ENCODE results near the gene DCLK2. TPM values are rescaled to one million over a fixed set of nuclear protein-coding genes. Genes with fewer than 3 reads are reported as not detected.

Gene DCLK2
- total and polyA plus RNA-seq, 2 of the 13 experiments (the other 11 are each of a cell fraction or from before 2014, with no cell fraction given): not detected

GRCh38 chr4:150232029-150232428 is 153.8 kb downstream of the DCLK2 start:
- no peaks in the 10 kb centered on the region for H3K79me2 ChIP-seq (ENCODE audit: insufficient read depth, low read length)
- CTCF ChIA-PET (ENCODE audit: low intra/inter-chr PET ratio, low total read pairs): no interaction called here
- peaks cover 0 to 18% of the 10 kb centered on the region in 2 experiments; a peak in 2 of 5 replicates for H3K27me3 ChIP-seq (ENCODE audit: control insufficient read depth in 1 of 2, insufficient read depth in 2 of 2, low read length in 2 of 2)
- in situ Hi-C loops (cut with HindIII; ENCODE audit: extremely low pct_ligation_motif_present, low pct_unique_long_range_greater_than_20kb): no loop called here
- no peak overlapping the region for H3K9ac ChIP-seq (ENCODE audit: insufficient read depth, low read depth, low read length)
- POLR2A ChIA-PET: no interaction called here
- intact Hi-C loops (cut with micrococcal nuclease; ENCODE audit: unreplicated experiment): no loop called here
- no peak overlapping the region for H3K4me3 ChIP-seq (replicated peaks in 1 of 3; ENCODE audit: insufficient read depth in 1 of 3, low read depth in 2 of 3, low read length in 3 of 3)
- 0% methylated on average over 6 of the region's 6 CpGs for WGBS (ENCODE audit: low lambda C conversion rate)
- no peaks in the 10 kb centered on the region for H3K36me3 ChIP-seq (replicated peaks in 1 of 2; ENCODE audit: control insufficient read depth in 1 of 2, insufficient read depth in 2 of 2, low read length in 2 of 2)
- no TSS peak for BruUV-seq (replicated peaks)
- no peaks in the 10 kb centered on the region for H4K20me1 ChIP-seq (ENCODE audit: insufficient read depth, low read length)
- no peak for ATAC-seq
- no peak for FAIRE-seq
- H2AFZ ChIP-seq (ENCODE audit: low read length): no peak overlapping the region
- no peaks in the 10 kb centered on the region for H3K4me1 ChIP-seq (ENCODE audit: insufficient read depth, low read length)
- H3K4me2 ChIP-seq (ENCODE audit: low read depth, low read length): no peak overlapping the region
- H3K9me3 ChIP-seq (ENCODE audit: low read length): no peaks in the 10 kb centered on the region
- no peak overlapping the region for H3K27ac ChIP-seq (ENCODE audit: extremely low read length, insufficient read depth, low read length)
- TF ChIP-seq ZNF12 (CRISPR knock-in tag; IDR thresholded peaks at IDR 0.05) (no peak), ZNF800 (CRISPR knock-in tag; IDR thresholded peaks at IDR 0.05) (no peak), ZNF609 (CRISPR knock-in tag; IDR thresholded peaks at IDR 0.05; ENCODE audit: borderline replicate concordance) (no peak)
- no peak for DNase-seq (ENCODE audit: low spot score)
